Ramos (cell line): Measurements from ENCODE around the gene GSK3B.
"Not testable (repeated sequence)": the region's sequence is repeated elsewhere in the genome, so short reads cannot be mapped to it uniquely, and the experiment has no call there.

Experiments used
- in situ Hi-C: fragments of 300-500 bp; cut with MboI; formaldehyde crosslinking; loops from one replicate; pipeline ENCODE4 v1.14.3; 2022; ENCODE audit warnings: low sequenced_read_pairs; ENCODE audit not compliant: unreplicated experiment

Gene GSK3B

DNA sequence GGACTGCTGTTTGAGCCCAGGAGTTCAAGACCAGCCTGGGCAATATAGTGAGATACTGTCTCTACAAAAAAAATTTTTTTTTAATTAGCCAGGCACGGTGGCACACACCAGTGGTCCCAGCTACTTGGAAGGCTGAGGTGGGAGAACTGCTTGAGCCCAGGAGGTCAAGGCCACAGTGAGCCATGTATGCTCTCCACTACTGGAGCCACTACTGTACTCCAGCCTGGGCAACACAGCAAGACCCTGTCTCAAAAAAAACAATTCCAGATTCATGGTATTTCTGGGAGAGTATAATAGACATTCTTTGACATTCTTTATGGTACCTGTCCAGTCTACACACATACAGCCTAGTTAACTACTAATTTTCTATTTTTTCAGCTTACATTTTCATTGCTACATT is 70.1 kb downstream of the GSK3B start:
- in situ Hi-C loops, result no loop called here

DNA sequence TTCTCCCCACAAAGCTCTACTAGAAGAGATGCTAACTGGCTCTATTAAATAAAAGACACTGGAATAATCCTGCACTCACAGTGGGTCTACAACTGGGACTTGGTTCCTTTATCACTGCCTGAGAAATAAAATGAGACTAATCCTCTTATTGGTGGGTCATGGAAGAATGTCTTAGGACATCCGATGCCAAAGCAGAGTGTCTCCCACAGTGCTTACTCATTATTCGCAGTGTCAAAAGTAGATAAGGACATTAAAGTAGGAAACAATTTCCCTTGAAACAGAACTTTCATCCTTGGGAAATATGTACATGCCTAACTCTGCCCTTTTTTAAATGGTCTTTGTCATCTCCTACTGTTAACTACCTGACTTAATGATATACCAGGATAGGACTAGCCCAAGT is 71.5 kb downstream of the GSK3B start:
- in situ Hi-C loops, result no loop called here

DNA sequence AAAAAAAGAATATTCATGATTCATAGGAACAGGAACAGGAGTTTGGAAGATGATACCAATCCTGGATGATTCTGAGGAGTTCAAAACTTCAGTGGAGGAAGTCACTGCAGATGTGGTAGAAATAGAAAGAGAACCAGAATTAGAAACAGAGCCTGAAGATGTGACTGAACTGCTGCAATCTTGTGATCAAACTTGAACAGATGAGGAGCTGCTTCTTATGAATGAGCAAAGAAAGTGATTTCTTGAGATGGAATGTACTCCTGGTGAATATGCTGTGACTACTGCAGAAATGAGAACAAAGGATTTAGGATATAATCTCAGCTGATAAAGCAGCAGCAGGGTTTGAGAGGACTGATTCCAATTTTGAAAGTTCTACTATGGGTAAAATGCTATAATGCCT is 72.7 kb downstream of the GSK3B start:
- in situ Hi-C loops, result no loop called here

DNA sequence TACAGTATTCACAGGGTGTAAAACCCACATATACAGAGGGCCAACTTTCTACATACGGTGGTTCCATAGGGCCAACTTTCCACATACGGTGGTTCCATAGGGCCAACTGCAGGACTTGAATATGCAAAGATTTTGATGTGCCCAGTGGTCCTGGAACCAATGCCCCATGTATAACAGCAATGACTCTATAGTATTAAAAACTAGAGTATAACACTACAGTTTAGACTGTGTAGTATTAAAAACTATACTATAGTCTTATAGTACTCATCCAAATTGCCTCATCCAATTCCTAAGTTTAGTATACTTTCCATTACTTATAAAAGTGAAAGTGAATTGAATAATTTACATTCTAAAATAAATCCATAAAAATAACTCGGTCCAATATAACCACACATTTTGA is 75.9 kb downstream of the GSK3B start:
- in situ Hi-C loops, result no loop called here

DNA sequence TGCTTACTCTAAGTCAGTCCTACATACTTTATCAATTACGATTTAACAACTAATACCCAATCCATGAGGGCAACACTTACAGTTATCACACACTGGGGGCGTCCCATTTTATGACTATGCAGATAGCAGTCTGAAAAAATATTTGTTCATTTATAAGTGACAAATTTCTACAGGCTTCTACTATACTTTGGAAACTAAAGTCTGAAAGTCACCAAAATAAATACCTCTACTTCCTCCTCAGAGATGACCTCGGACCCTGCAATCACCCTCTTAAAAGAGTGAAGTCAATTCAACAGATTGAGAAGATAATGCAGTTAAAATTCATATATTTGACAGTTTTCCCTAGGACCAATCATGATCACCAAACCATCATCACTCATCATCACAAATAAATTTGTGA is 76.6 kb downstream of the GSK3B start:
- in situ Hi-C loops, result no loop called here

DNA sequence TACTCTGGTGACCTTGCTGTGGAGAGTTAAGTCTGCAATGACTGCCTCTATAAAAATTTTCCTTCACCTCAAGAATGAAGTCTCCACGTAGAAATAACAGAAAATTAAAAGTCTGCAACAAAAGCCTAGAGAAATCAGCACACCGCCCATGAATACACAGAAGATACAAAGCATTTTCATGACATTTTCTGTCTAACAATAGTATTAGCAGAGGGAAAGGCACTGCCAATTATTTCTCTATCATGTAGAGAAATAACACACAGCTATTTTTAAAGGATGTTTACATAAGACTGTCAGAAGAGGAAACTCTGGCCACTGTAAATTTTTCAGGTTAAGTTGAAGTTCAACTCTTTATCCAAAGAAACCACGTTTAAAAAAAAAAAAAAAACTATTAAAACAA is 80.8 kb downstream of the GSK3B start:
- in situ Hi-C loops, result no loop called here

DNA sequence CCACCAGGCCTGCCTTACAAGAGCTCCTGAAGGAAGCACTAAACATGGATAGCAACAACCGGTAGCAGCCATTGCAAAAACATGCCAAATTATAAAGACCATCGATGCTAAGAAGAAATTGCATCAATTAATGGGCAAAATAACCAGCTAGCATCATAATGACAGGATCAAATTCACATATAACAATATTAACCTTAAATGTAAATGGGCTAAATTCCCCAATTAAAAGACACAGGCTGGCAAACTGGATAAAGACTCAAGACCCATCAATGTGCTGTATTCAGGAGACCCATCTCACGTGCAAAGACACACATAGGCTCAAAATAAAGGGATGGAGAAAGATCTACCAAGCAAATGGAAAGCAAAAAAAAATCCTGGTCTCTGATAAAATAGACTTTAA is 88.5 kb downstream of the GSK3B start:
- in situ Hi-C loops, result not testable (repeated sequence)

DNA sequence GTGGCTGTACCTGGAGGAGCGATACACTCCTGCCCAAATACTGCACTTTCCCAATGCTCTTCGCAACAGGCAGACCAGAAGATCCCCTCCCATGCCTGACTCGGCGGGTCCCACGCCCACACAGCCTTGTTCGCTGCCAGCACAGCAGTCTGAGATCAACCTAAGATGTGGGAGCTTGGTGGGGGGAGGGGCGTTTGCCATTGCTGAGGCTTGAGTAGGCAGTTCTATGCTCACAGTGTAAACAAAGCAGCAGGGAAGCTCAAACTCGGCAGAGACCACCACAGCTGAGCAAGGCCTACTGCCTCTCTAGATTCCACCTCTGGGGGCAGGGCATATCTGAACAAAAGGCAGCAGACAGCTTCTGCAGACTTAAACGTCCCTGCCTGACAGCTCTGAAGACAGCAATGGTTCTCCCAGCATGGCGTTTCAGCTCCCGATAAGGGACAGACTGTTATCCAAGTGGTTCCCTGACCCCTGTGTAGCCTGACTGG is 90.2 kb downstream of the GSK3B start:
- in situ Hi-C loops, result not testable (repeated sequence)

DNA sequence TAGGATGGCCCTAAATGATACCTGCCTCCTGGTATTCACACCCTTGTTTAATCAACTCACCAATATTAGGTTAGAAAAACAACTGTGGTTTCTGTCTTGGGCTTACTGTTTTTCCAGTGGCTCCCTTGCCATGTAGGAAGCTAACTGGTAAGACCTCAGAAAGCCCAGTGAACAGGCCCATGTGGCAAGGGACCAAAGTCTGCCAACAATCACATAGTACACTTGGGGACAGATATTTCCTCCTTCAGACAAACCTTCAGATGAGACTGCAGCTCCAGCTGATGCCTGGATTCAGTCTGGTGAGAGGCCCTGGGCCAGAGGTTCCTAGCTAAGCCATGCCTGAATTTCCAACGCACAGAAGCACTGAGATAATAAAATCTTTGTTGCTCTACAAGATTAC is 96.1 kb downstream of the GSK3B start:
- in situ Hi-C loops, result no loop called here

DNA sequence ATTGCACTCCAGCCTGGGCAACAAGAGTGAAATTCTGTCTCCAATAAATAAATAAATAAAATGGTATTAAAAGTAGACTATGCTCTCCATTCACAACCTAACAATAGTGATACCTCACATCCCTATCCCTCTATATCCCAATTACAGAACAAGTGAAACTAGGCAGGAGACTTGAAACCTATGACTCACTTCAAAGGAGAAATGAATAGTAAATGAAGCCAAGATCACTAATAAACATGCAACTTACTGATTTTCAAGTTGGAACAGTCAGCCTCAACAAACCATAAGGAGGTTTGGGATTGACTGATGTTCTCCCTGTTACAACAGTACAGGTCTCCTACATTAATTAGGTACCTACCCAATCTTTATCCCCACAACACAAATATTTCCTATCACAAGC is 103.4 kb downstream of the GSK3B start:
- in situ Hi-C loops, result no loop called here

DNA sequence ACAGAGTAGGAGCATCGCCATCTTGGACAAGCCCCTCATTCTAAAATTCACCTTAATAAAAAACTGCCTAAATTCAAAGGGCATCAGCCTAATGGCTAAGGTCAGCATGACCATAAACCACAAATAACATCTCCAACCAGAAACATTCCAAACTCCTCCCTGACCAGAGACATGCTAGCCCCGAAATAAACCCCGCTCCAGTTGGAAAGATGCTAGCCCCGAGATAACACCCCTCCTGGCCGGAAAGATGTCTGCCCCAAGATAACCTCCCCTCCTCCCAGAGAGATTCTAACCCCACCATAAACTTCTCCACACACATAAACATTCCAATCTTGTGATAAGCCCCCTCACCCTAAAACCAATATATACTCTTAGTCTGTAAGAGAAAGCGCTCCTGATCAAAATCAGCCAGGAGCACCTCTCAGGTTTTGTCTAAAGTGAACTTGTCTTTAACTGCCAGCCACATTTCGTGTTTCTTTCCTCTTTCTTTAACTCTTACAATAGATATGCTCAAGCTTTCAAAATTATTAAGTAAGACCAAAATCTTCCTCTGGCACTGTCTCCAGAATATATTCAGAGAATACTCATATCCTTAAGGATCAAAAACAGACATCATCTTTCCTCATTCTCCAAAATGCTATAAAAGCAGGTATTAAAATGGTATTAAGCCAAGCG is 104.1 kb downstream of the GSK3B start:
- in situ Hi-C loops, result no loop called here

DNA sequence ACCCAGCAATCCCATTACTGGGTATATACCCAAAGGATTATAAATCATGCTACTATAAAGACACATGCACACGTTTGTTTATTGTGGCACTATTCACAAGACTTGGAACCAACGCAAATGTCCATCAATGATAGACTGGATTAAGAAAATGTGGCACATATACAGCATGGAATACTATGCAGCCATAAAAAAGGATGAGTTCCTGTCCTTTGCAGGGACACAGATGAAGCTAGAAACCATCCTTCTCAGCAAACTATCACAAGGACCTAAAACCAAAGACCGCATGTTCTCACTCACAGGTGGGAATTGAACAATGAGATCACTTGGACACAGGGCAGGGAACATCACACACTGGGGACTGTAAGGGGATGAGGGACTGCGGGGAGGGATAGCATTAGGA is 107.4 kb downstream of the GSK3B start:
- in situ Hi-C loops, result not testable (repeated sequence)

DNA sequence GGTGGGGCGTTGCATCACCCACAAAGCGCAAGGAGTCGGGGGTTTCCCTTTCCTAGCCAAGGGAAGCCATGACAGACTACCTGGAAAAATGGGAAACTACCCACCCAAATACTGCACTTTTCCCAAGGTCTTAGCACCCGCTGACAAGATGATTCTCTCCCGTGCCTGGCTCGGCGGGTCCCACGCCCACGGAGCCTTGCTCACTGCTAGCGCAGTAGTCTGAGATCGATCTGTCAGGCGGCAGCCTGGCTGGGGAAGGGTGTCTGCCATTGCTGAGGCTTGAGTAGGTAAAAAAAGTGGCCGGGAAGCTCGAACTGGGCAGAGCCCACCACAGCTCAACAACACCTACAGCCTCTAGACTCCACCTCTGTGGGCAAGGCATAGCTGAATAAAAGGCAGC is 112.9 kb downstream of the GSK3B start:
- in situ Hi-C loops, result no loop called here

DNA sequence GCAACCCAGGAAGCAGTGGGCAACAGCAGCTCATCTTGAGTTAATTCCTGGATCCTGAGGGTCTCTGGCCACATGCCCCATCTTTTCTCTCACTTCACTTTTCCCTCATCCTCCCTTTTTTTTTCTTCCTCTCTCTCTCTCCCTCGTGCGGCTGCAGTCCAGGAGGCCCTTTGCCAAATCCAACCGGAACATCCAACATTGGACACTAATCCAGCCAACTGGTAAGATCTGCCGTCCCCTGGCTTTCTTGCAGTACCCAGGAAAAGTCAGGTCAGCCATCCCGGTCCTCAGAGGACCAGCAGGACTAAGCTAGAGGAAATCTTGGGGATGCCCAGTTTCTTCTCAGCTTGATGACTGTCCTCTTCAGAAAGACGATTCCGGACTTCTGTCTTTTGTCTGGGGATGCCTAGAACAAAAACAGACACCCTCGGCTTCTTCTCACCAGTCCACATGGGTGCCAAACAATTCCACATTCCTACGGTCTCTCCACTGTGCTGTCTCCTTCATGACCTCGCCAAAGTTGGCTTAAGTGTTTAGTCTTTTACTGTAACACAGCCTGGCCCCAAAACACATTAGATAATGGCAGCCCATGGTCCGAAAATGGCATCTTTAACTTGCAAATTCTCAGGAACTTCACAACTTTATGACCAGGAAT is 115.6 kb downstream of the GSK3B start:
- in situ Hi-C loops, result no loop called here

DNA sequence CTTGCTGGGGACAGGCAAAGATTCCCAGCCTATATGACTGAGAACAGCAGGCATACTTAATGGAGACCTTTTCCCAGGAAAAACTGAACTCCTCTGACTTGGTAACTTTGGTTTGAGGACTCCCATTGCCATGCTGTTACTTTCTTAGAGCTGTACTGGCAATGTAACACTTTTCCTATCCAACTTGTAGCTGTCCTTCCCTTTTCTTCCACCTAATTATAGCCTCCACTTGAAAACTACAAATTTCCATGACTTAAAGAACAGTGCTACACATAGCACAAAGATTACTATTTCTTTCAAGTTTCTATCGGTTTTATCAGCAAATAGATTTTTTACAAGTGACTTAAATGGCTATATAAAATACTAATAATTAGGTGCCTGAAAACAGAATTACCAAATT is 116.9 kb downstream of the GSK3B start:
- in situ Hi-C loops, result no loop called here

DNA sequence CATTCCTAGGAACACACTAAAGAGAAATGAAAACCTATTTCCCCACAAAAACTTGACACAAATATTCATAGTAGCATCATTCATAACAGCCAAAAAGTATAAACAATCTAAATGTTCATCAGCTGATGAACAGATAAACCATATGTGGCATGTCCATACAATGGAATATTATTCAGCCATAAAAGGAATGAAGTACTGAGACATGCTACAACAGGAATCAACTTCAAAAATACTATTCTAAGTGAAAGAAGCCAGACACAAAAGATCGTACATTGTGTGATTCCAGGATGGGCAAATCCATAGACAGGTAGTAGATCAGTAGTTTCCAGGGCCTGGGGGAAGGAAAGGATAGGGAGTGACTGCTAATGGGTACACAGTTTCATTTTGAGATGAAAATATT is 118.0 kb downstream of the GSK3B start:
- in situ Hi-C loops, result no loop called here

DNA sequence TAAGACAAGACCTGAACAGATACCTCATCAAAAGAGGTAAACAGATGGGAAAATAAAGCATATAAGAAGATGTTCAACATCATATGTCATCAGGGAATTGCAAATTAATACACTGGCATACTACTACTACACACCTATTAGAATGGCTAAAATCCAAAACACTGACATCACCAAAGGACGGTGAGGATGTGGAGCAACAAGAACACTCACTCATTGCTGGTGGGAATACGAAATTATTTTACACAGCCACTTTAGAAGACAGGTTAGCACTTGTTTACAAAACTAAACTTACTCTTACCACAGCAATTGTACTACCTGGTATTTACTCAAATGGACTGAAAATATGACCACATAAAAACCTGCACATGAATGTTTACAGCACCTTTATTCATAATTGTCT is 119.6 kb downstream of the GSK3B start:
- in situ Hi-C loops, result no loop called here

DNA sequence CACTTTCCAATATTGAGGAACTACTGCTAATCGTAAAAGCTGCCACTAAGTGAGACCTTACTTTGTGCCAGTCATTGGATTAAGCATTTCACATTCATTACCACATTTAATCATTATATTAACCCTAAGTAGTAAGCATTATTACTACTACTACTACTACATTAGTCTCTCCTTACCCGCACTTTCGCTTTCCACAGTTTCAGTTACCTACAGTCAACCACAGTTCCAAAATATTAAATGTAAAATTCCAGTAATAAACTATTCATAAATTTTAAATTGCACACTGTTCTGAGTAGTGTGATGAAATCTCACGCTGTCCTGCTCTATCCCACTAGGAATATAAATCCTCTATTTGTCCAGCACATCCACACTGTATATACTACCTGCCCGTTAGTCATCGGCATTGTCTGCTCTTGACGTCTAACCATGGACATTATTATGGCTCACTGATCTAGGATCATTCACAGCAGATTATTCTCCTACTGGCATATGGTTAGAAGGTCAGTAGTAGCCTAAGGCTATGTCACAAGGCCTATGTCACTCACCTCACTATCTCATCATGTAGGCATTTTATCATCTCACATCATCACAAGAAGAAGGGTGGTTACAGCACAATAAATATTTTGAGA is 121.1 kb downstream of the GSK3B start:
- in situ Hi-C loops, result no loop called here

DNA sequence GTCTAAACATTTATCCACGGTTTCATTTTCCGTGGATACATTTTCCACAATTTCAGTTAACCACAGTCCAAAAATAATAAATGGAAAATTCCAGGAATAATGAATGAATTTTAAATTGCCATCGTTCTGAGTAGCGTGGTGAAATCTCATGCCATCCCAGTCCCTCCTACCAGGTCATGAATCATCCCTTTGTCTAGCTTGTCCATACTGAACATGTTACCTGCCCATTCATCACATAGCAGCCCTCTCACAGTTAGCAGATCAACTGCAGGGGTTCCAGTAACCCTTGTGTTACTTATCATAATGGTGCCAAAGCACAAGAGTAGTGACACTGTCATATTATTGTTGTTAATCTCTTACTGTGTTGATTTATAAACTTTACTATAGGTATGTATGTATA is 124.5 kb downstream of the GSK3B start:
- in situ Hi-C loops, result no loop called here

DNA sequence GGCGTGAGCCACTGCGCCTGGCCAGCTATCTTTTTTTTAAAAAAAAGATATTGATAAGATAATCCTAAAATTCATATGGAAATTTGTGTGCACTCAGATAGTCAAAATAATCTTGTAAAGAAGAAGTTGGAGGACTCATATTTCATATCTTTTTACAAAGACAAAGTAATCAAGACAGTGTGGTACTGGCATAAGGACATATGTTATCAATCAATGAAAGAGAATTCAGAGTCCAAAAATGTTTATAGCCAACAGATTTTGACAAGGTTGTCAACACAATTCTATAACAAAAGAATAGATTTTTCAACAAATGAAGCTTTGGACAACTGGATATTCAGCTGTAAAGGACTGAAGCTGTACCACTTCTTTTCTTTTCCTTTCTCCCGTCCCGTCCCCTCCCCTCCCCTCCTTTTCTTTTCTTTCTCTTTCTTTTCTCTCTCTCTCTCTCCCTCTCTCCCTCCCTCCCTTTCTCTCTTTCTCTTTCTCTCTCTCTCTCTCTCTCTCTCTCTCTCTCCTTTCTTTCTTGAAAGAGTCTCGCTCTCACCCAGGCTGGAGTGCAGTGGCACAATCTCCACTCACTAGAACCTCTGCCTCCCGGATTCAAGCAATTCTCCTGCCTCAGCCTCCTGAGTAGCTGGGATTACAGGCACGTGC is 126.8 kb downstream of the GSK3B start:
- in situ Hi-C loops, result no loop called here

DNA sequence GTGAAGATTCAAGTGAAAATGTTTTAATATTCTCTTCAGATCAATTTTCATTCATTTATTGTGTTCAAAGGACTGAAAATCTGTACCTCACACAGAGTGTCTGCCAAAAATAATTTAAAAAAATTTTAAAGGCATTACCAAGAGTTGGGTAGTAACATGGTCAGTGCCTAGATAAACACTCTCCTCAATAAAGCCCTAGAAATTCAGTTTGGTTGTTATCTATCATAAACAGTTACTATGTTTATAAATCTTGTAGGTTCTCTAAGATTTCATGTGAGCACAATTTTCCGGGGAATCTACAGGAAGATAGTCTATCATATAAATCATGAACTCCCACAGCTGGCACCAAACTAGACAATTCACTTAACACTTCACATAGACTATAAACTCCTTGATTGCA is 128.6 kb downstream of the GSK3B start:
- in situ Hi-C loops, result no loop called here
